Cardiac fibroblast (primary cell): ENCODE data around the gene NKAIN2.

Source experiments
- DNase-seq, 2 donors: peaks; one replicate each; pipeline versions ENCODE4 v3.0.0 to v3.0.0-alpha.2; 2010; ENCODE audit warnings: low read depth in 2 of 2
- H3K4me3 ChIP-seq, 2 donors: replicated peaks in 1 of 2; 1 replicate in 1 of 2; 2 replicates in 1 of 2; pipeline ENCODE4 v1.5.1; 2011; ENCODE audit warnings: low read depth in 2 of 2, low read length in 2 of 2, mild to moderate bottlenecking in 2 of 2, moderate library complexity in 1 of 2
- TF ChIP-seq, protein P1 (sequence below): IDR thresholded peaks from one replicate; pipeline ENCODE4 v1.5.1; 2011; ENCODE audit warnings: low read depth, mild to moderate bottlenecking, low read length, inconsistent platforms

Gene NKAIN2

DNA sequence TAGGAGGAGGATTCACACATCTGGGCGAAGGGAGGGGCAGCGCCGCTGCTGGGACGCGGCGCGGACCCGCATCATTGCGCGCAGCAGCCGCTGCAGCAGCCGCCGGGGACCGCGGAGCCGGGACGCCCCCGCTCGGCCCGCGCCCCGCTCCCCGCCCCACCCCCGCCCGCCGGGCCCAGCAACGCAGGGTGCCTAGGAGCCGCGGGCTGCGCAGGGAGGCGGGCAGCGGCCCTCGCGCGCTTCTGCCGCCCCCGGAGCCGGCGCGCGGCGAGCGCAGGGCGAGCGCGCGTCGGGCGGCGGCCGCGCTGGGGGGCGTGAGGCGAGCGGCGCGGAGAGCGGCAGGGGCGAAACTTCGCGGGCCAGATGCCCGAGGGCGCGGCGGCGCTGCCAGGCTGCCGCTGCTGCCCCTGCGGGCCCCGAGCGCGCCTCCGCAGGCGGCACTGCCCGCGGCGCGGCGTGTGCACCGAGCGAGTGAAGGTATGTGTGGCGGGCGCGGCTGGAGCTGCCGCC, at the start of gene NKAIN2:
TSS of gene NKAIN2 (plus strand) at position 362 of the 510 bp plus-strand sequence.
- TF ChIP-seq, protein P1, sequence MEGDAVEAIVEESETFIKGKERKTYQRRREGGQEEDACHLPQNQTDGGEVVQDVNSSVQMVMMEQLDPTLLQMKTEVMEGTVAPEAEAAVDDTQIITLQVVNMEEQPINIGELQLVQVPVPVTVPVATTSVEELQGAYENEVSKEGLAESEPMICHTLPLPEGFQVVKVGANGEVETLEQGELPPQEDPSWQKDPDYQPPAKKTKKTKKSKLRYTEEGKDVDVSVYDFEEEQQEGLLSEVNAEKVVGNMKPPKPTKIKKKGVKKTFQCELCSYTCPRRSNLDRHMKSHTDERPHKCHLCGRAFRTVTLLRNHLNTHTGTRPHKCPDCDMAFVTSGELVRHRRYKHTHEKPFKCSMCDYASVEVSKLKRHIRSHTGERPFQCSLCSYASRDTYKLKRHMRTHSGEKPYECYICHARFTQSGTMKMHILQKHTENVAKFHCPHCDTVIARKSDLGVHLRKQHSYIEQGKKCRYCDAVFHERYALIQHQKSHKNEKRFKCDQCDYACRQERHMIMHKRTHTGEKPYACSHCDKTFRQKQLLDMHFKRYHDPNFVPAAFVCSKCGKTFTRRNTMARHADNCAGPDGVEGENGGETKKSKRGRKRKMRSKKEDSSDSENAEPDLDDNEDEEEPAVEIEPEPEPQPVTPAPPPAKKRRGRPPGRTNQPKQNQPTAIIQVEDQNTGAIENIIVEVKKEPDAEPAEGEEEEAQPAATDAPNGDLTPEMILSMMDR: no peak
- DNase-seq: no peak
- H3K4me3 ChIP-seq: peak within 1 kb of the TSS; percentile 43 to 48

GRCh38 chr6:123759472-123759871, 44.2 kb upstream of the NKAIN2 start:
- H3K4me3 ChIP-seq: no peak overlapping the region
- DNase-seq: no peak
- TF ChIP-seq, protein P1: no peak

- DNase-seq: no peak
- TF ChIP-seq, protein P1: no peak
- H3K4me3 ChIP-seq: no peak overlapping the region
Measured at GRCh38 chr6:123763904-123764303, 39.8 kb upstream of the NKAIN2 start.

DNA sequence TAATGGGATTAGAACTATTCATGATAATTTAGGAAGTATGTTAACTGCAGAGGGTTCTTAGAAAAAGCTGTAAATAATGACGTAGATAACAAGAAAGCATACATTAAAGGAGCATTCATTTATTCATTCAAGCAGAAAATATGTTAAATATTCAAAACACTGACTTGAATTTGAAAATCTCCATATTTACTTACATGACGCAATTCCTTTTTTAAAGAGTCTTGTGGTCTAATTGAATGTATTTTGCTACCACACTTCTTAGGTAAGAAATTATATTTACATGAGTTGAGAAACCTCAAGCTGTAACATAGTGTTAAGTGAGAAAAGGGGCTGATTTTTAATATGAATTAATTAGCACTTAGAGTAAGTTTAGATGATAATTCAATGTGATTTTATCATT, 38.9 kb upstream of the NKAIN2 start:
- TF ChIP-seq, protein P1: no peak
- no peak for DNase-seq
- no peak overlapping the region for H3K4me3 ChIP-seq

DNA sequence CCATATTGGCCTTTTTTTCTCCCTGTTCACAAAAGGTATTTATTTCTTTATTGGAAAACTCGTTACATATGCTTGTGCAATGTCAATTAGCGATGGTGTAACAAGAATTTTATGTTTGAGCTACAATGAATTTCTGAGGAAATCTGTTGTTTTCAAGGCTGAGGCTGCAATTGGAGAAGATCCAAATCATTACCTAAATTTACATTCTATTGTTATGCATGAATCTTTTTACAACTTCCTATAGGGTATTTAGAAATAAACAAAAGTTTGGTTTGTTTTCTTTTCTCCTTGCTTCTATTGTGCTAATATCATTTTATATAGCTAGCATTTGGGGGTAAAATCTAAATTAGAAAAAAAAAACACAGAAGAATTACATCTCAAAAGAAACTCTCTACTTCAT, 34.7 kb upstream of the NKAIN2 start:
- no peak overlapping the region for H3K4me3 ChIP-seq
- TF ChIP-seq, protein P1: no peak
- DNase-seq: no peak

DNA sequence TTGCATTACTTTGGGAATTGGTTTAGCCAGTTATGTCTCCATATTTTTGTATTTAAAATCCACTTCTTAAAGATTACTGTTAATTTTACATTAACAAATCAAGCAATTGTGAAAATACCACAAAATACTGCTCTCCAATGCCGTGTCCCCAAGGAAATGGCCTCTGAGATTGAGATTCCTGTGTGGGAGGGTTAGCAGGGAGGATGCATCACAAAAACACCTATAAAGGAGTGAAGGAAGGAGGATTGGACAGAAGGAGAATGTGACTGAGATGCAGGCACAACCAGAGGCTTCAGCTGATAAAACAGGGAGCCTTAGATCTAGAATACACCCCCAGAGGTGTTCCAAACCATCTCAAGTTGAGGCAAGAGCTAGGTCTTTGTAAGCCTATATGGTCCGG, 34.2 kb upstream of the NKAIN2 start:
- no peak overlapping the region for H3K4me3 ChIP-seq
- TF ChIP-seq, protein P1: no peak
- no peak for DNase-seq
